Skeletal muscle tissue (tissue), 4 donors: ENCODE measurements around the gene ZNF622. TPM values are rescaled to one million over a fixed set of nuclear protein-coding genes. Genes with fewer than 3 reads are reported as not detected.
A peak's percentile ranks its signal among the peaks of the same experiment; 100 is the strongest.

Experiments used
- H3K27ac ChIP-seq: one replicate; pipeline ENCODE4 v1.7.0; 2013; ENCODE audit warnings: mild to moderate bottlenecking, low read depth, low read length, inconsistent platforms
- H3K27me3 ChIP-seq, 3 donors: one replicate each; pipeline ENCODE4 v1.7.0; 2013; ENCODE audit warnings: low read length in 3 of 3; ENCODE audit not compliant: control insufficient read depth in 3 of 3, insufficient read depth in 3 of 3
- H3K36me3 ChIP-seq, 3 donors: one replicate each; pipeline ENCODE4 v1.7.0; 2013; ENCODE audit warnings: low read length in 3 of 3; ENCODE audit not compliant: control insufficient read depth in 3 of 3, insufficient read depth in 3 of 3
- H3K4me1 ChIP-seq, 3 donors: one replicate each; pipeline ENCODE4 v1.7.0; 2013; ENCODE audit warnings: low read length in 3 of 3, mild to moderate bottlenecking in 3 of 3; ENCODE audit not compliant: control insufficient read depth in 3 of 3, insufficient read depth in 3 of 3
- H3K4me3 ChIP-seq, 3 donors: one replicate each; pipeline ENCODE4 v1.7.0; 2013; ENCODE audit warnings: low read length in 3 of 3
- H3K9ac ChIP-seq, 3 donors: one replicate each; pipeline ENCODE4 v1.7.0; 2013; ENCODE audit warnings: low read length in 3 of 3, mild to moderate bottlenecking in 3 of 3, moderate library complexity in 2 of 3, low read depth in 1 of 3
- H3K9me3 ChIP-seq, 3 donors: one replicate each; pipeline ENCODE4 v1.7.0; 2013; ENCODE audit warnings: low read length in 3 of 3; ENCODE audit not compliant: control insufficient read depth in 3 of 3
- total RNA-seq: library from RNA; depleted of rRNA; stranded (reverse); fragments of >200 nt; gene quantifications from one replicate; pipeline ENCODE4 v1.2.3, GENCODE V29; 2014
- donor health status: Osteomylitis.

The ZNF622 gene
- total RNA-seq, 1 donor from 2014 or later: 28.2 TPM

DNA sequence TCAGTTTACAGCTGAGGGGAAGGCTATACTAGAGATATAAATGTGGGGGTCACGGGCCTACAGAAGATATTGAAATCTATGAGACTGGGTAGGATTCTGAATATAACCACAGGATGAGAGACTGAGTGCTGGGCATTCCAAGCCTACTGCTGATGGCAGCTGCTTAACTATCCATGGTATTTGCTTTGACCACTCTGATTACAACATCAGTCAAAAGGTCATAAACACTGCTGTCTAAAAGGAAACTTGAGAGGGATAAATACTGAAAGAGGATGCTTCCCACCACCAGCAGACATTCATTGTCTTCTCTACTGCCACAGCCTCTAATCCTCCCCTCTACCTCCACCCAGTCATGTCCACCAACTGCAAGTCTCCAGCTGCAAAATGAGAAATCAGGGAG lies 3.8 kb downstream of the ZNF622 start:
- Histone ChIP-seq H3K9me3 (no peaks in the 10 kb centered on the region), H3K36me3 (peaks cover 12 to 42% (median 37%) of the 10 kb centered on the region in 3 donors), H3K9ac (no peak overlapping the region), H3K27ac (no peak overlapping the region), H3K27me3 (no peaks in the 10 kb centered on the region), H3K4me3 (no peak overlapping the region), H3K4me1 (peaks cover 34 to 74% (median 39%) of the 10 kb centered on the region in 3 donors)

DNA sequence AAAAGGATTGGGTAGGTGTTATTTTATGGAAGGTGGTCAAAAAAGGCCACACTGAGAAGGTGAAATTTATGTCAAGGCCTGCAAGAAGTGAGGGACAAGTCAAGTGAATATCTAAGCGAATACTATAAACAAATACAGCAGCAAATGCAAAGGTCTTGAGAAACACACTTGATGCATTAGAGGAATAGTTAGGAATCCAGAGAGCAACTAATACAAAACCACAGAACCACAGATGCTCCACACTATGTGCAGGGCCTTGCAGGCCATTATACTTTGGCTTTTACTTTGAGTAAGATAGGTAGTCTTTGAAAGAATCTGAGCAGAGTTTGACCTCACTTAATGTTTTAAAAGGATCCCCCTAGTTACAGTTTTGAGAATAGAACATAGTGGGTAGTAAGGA lies 4.6 kb downstream of the ZNF622 start:
- H3K27me3 ChIP-seq: no peaks in the 10 kb centered on the region
- H3K36me3 ChIP-seq: peaks cover 12 to 42% (median 37%) of the 10 kb centered on the region in 3 donors
- no peak overlapping the region for H3K4me3 ChIP-seq
- no peaks in the 10 kb centered on the region for H3K9me3 ChIP-seq
- H3K9ac ChIP-seq: no peak overlapping the region
- H3K4me1 ChIP-seq: peaks cover 33 to 75% (median 42%) of the 10 kb centered on the region in 3 donors
- H3K27ac ChIP-seq: no peak overlapping the region

- Histone ChIP-seq H3K9me3 (no peaks in the 10 kb centered on the region), H3K27ac (no peak overlapping the region), H3K36me3 (peaks cover 12 to 46% (median 39%) of the 10 kb centered on the region in 3 donors), H3K27me3 (no peaks in the 10 kb centered on the region), H3K9ac (no peak overlapping the region), H3K4me1 (peaks cover 34 to 65% (median 46%) of the 10 kb centered on the region in 3 donors), H3K4me3 (no peak overlapping the region)
Observed at GRCh38 chr5:16459451-16459850, 6.1 kb downstream of the ZNF622 start.

DNA sequence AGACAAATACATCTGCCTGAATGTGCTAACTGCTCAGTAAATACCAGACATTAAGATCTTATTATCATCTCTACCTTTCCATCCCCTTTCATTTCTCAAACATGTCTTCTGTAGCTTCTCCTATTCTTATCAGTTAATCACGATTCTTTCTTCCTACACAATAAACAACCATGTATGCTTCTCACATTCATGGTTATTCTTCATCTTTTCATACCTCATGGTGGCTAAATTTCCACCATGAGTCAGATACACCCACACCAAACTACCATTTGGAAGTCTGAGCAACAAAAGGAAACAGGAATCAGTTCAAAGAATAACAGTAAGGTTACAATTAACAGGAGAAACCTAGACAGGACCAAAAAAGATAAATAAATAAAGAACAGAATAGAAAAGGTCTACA lies 7.7 kb downstream of the ZNF622 start:
- Histone ChIP-seq H3K4me3 (no peak overlapping the region), H3K27me3 (no peaks in the 10 kb centered on the region), H3K9ac (peak overlapping the region in 1 of 3 donors; percentile 18), H3K4me1 (peaks cover 26 to 51% (median 40%) of the 10 kb centered on the region in 3 donors), H3K9me3 (no peaks in the 10 kb centered on the region), H3K27ac (no peak overlapping the region), H3K36me3 (peaks cover 6 to 40% (median 36%) of the 10 kb centered on the region in 3 donors)

DNA sequence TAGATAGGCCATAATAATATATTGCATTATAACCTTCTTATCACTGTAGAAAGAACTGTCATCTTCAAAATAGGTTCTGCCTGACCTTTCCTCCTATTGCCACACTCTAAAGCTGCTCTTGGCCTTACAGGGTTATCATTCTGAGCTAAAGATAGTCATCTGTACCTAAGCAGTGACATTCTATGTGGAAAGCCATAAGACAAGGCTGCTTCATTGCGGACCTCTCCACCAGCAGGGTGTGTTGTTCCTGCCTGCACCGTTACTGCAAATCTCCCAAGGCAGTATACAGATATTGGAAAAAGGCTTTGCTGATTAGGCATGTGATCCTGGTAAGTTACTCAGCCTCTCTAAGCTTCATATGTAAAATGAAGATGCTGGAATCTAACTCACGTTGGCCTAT lies 8.1 kb downstream of the ZNF622 start:
- Histone ChIP-seq H3K27ac (no peak overlapping the region), H3K9me3 (no peaks in the 10 kb centered on the region), H3K4me3 (no peak overlapping the region), H3K9ac (peak overlapping the region in 1 of 3 donors; percentile 18), H3K36me3 (peaks cover 2 to 40% (median 36%) of the 10 kb centered on the region in 3 donors), H3K27me3 (no peaks in the 10 kb centered on the region), H3K4me1 (peaks cover 26 to 47% (median 36%) of the 10 kb centered on the region in 3 donors)

- no peaks in the 10 kb centered on the region for H3K27me3 ChIP-seq
- H3K4me3 ChIP-seq: peak overlapping the region in 1 of 3 donors; percentile 24
- peak overlapping the region; percentile 29 for H3K27ac ChIP-seq
- H3K4me1 ChIP-seq: peaks cover 18 to 36% (median 25%) of the 10 kb centered on the region in 3 donors
- no peaks in the 10 kb centered on the region for H3K9me3 ChIP-seq
- H3K9ac ChIP-seq: no peak overlapping the region
- H3K36me3 ChIP-seq: peaks cover 4 to 38% (median 35%) of the 10 kb centered on the region in 3 donors
Observed at GRCh38 chr5:16456103-16456832, 9.3 kb downstream of the ZNF622 start.

GRCh38 chr5:16455668-16456067 lies 9.9 kb downstream of the ZNF622 start:
- Histone ChIP-seq H3K27me3 (no peaks in the 10 kb centered on the region), H3K9me3 (no peaks in the 10 kb centered on the region), H3K9ac (no peak overlapping the region), H3K27ac (peak overlapping the region; percentile 29), H3K36me3 (peaks cover 10 to 38% (median 35%) of the 10 kb centered on the region in 3 donors), H3K4me3 (peak overlapping the region in 1 of 3 donors; percentile 24), H3K4me1 (peaks cover 14 to 32% (median 24%) of the 10 kb centered on the region in 3 donors)

DNA sequence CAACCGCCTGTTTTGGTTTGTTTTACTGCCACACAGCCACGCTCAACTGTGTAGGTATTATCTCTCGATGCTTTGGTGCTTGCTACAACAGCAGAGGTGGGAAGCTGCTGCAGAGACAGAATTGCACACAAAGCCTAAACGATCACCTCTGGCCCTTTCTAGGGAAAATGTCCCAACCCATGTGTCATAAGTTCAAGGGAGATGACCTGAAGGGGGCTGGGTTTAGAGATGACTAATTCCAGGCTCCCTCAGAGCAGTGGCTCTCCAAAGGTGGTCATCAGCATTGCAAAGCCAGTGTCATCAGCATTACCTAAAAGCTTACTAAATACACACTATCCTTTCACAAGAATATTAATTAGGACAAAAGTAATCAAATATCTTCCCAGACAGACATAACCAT lies 10.9 kb downstream of the ZNF622 start:
- H3K27me3 ChIP-seq: no peaks in the 10 kb centered on the region
- H3K36me3 ChIP-seq: peaks cover 17 to 47% (median 45%) of the 10 kb centered on the region in 3 donors
- no peak overlapping the region for H3K9ac ChIP-seq
- H3K9me3 ChIP-seq: no peaks in the 10 kb centered on the region
- peaks cover 12 to 30% (median 24%) of the 10 kb centered on the region in 3 donors for H3K4me1 ChIP-seq
- H3K27ac ChIP-seq: no peak overlapping the region
- no peak overlapping the region for H3K4me3 ChIP-seq

- no peak overlapping the region for H3K4me3 ChIP-seq
- no peaks in the 10 kb centered on the region for H3K27me3 ChIP-seq
- no peak overlapping the region for H3K27ac ChIP-seq
- peaks cover 23 to 57% (median 48%) of the 10 kb centered on the region in 3 donors for H3K36me3 ChIP-seq
- no peak overlapping the region for H3K9ac ChIP-seq
- H3K9me3 ChIP-seq: no peaks in the 10 kb centered on the region
- H3K4me1 ChIP-seq: peaks cover 11 to 26% (median 19%) of the 10 kb centered on the region in 3 donors
Observed at GRCh38 chr5:16453609-16454008, 12.0 kb downstream of the ZNF622 start.

DNA sequence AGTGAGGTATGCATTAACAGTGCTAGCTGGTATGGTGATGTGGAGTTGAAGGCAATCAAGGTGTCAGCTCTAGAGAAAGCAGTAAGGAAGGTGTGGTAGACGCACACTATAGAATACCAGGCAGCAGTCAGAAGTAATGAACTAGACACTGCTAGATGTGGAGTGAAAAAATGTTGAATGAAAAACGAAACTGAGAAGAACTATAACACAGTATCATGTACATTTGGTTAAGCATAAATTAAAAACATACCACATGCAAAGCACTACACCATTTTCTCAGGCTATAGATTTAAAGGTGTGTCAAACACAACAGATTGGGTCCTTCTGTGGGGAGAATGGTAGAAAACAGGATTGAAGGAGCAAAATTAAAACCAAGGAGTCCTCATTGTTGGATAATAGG lies 15.4 kb downstream of the ZNF622 start:
- peaks cover 29 to 51% (median 48%) of the 10 kb centered on the region in 3 donors for H3K36me3 ChIP-seq

More for the DNA sequence above, 15.4 kb downstream of the ZNF622 start:
- Histone ChIP-seq H3K4me1 (no peaks in the 10 kb centered on the region), H3K9me3 (no peaks in the 10 kb centered on the region), H3K4me3 (no peak overlapping the region), H3K9ac (no peak overlapping the region), H3K27ac (no peak overlapping the region), H3K27me3 (no peaks in the 10 kb centered on the region)
